OCI-LY3 (cell line): ENCODE results near the gene SPECC1.

Experiments
- CTCF ChIP-seq: fragments of 200-600, 300-600 bp; sonication (generic); IDR thresholded peaks from 2 replicates; pipeline ENCODE4 v1.5.1; 2014; ENCODE audit warnings: antibody characterized with exemption, low read length, low read depth
- EZH2phosphoT487 ChIP-seq: fragments of 200-600 bp; shearing (Covaris generic); IDR thresholded peaks from 2 replicates; pipeline ENCODE4 v1.6.1; 2018; ENCODE audit warnings: antibody characterized with exemption, mixed run types, low read depth

- no peak for TF ChIP-seq CTCF
- TF ChIP-seq EZH2phosphoT487, result no peak
These were observed 181.4 kb downstream of the SPECC1 start for GRCh38 chr17:20190605-20191004.
